ENCODE measurements around the gene OR2G6. TPM values are rescaled to one million over a fixed set of nuclear protein-coding genes. Genes with fewer than 3 reads are reported as not detected.
"Not testable (repeated sequence)": the region's sequence is repeated elsewhere in the genome, so short reads cannot be mapped to it uniquely, and the experiment has no call there.

OR2G6 gene
- total RNA-seq, result not detected
- polyA plus RNA-seq, result not detected
- long read RNA-seq, donor 1, result 0 reads
- long read RNA-seq, donor 2, result 0 reads
- long read RNA-seq, donor 3, result 0 reads
- long read RNA-seq, donor 4, result 0 reads
- long read RNA-seq, donor 5, result 0 reads

DNA sequence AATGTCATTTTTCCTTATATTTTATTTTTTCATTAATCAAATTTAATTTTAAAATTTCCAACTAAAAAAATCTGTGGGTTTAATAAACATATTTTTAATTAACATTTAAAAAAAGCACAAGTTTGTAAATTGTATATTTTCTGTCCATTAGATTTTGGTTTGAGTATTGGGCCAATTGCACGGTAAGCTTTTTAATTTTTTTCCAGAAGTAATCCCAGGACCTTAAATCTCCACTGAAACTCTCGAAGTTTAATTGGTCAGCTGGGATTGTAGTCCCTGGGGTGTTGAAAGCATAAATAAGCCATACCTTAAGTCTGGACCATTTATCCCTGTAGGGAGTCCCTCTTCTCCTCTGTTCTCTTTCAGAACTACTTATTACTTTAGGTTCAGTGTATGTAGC lies at the start of gene OR2G6:
OR2G6 (plus strand) TSS at position 301 of the 400 bp plus-strand sequence. CDS start 13,574 bp downstream, outside the sequence.
- not testable (repeated sequence) for H3K27me3 ChIP-seq (ENCODE audit: control insufficient read depth in 3 of 3, insufficient read depth in 3 of 3, low read length in 2 of 3); DNase-seq; H3K36me3 ChIP-seq (ENCODE audit: control insufficient read depth in 4 of 4, insufficient read depth in 4 of 4, low read length in 4 of 4); H3K4me3 ChIP-seq; H3K4me1 ChIP-seq (ENCODE audit: control insufficient read depth in 5 of 5, insufficient read depth in 5 of 5, low read length in 5 of 5); H3K9ac ChIP-seq (ENCODE audit: insufficient read depth in 1 of 2, low read length in 2 of 2); ATAC-seq (ENCODE audit: insufficient read depth, low FRiP score); H3K9me3 ChIP-seq (ENCODE audit: control insufficient read depth in 4 of 4, insufficient read depth in 3 of 4, low read length in 3 of 4); H3K27ac ChIP-seq (ENCODE audit: low read depth in 1 of 2, low read length in 1 of 2)
- no CpG with 5 or more reads among the region's 2 CpGs for WGBS, 2 donors

DNA sequence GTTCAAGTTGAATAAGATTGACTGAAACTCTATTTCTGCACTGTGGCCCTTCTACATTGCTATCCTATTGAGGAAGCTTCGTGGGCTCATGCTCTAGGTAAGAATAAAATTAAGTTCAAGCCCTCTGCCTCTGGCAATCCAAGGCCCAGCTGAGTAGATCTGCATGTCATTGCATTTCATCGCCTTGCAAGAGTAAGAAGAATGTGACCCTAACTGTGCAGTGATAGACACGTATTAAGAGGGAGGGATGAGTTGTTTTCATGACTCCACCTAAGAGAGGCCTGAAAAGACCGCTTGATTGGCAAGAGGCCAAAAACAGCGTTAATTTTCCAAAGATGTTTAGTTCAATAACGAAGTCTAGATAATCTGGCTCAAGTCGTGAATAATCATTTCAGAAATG lies 48.8 kb upstream of the OR2G6 start:
- H3K9me3 ChIP-seq (ENCODE audit: control insufficient read depth in 4 of 4, insufficient read depth in 3 of 4, low read length in 3 of 4); H3K27me3 ChIP-seq (ENCODE audit: control insufficient read depth in 3 of 3, insufficient read depth in 3 of 3, low read length in 2 of 3); DNase-seq; H3K9ac ChIP-seq (ENCODE audit: insufficient read depth in 1 of 2, low read length in 2 of 2); H3K27ac ChIP-seq (ENCODE audit: low read depth in 1 of 2, low read length in 1 of 2); H3K36me3 ChIP-seq (ENCODE audit: control insufficient read depth in 4 of 4, insufficient read depth in 4 of 4, low read length in 4 of 4); H3K4me1 ChIP-seq (ENCODE audit: control insufficient read depth in 5 of 5, insufficient read depth in 5 of 5, low read length in 5 of 5); ATAC-seq (ENCODE audit: insufficient read depth, low FRiP score); H3K4me3 ChIP-seq: not testable (repeated sequence)
- WGBS, 2 donors, result 73 to 84% methylated on average over 7 of the region's 7 CpGs

DNA sequence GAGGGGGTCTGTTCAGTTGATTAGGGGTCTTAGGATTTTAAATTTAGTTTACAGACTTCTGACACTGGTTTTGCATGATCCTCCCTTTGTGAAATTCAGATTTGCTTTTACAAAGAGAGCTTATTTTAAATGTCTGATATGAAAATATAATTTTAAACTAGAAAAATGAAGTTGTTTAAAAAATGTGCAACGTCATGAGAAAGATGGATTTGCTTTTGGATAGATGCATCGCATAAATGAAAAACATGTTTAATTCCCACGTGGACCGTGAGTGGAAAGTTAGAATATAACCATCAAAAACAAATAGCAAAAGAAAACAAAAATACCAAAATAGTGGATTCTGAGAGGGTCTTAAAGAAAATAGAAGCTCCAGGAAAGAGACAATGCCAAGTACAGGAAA lies 36.7 kb upstream of the OR2G6 start:
- ATAC-seq (ENCODE audit: insufficient read depth, low FRiP score), result no peak
- Histone ChIP-seq H3K4me1 (ENCODE audit: control insufficient read depth in 5 of 5, insufficient read depth in 5 of 5, low read length in 5 of 5) (no peaks in the 10 kb centered on the region), H3K27ac (ENCODE audit: low read depth in 1 of 2, low read length in 1 of 2) (no peak overlapping the region), H3K9me3 (ENCODE audit: control insufficient read depth in 4 of 4, insufficient read depth in 3 of 4, low read length in 3 of 4) (no peaks in the 10 kb centered on the region), H3K27me3 (ENCODE audit: control insufficient read depth in 3 of 3, insufficient read depth in 3 of 3, low read length in 2 of 3) (no peaks in the 10 kb centered on the region), H3K4me3 (no peak overlapping the region), H3K36me3 (ENCODE audit: control insufficient read depth in 4 of 4, insufficient read depth in 4 of 4, low read length in 4 of 4) (no peaks in the 10 kb centered on the region), H3K9ac (ENCODE audit: insufficient read depth in 1 of 2, low read length in 2 of 2) (no peak overlapping the region)
- no peak for DNase-seq
- TF ChIP-seq, protein P1, sequence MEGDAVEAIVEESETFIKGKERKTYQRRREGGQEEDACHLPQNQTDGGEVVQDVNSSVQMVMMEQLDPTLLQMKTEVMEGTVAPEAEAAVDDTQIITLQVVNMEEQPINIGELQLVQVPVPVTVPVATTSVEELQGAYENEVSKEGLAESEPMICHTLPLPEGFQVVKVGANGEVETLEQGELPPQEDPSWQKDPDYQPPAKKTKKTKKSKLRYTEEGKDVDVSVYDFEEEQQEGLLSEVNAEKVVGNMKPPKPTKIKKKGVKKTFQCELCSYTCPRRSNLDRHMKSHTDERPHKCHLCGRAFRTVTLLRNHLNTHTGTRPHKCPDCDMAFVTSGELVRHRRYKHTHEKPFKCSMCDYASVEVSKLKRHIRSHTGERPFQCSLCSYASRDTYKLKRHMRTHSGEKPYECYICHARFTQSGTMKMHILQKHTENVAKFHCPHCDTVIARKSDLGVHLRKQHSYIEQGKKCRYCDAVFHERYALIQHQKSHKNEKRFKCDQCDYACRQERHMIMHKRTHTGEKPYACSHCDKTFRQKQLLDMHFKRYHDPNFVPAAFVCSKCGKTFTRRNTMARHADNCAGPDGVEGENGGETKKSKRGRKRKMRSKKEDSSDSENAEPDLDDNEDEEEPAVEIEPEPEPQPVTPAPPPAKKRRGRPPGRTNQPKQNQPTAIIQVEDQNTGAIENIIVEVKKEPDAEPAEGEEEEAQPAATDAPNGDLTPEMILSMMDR (IDR thresholded peaks at IDR 0.05; ENCODE audit: control extremely low read depth, extremely low read depth), result no peak
- 86 to 93% methylated on average over 4 of the region's 4 CpGs for WGBS, 2 donors

DNA sequence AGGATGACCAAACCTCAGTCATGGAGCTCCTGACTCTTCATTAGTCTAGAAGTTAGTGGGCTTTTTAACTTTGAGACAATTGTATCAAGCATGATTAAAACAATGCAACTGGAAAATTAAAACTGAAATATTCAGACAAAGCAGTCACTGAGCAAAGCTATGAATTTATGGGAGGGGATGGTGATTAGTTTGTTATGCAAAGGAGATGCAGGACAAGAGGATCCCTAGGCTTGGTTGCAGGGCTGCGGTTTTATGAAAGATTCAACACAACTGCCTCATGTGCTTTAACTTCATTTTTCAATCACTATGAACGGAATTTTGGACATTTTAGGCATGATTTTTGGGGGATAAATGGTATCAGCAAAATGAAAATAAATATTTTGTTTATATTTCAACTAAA lies 35.8 kb upstream of the OR2G6 start:
- 58 to 85% methylated on average over 2 of the region's 2 CpGs for WGBS, 2 donors
- not testable (repeated sequence) for H3K4me3 ChIP-seq; H3K9me3 ChIP-seq (ENCODE audit: control insufficient read depth in 4 of 4, insufficient read depth in 3 of 4, low read length in 3 of 4); ATAC-seq (ENCODE audit: insufficient read depth, low FRiP score); H3K4me1 ChIP-seq (ENCODE audit: control insufficient read depth in 5 of 5, insufficient read depth in 5 of 5, low read length in 5 of 5); H3K27ac ChIP-seq (ENCODE audit: low read depth in 1 of 2, low read length in 1 of 2); H3K9ac ChIP-seq (ENCODE audit: insufficient read depth in 1 of 2, low read length in 2 of 2); DNase-seq; H3K27me3 ChIP-seq (ENCODE audit: control insufficient read depth in 3 of 3, insufficient read depth in 3 of 3, low read length in 2 of 3); H3K36me3 ChIP-seq (ENCODE audit: control insufficient read depth in 4 of 4, insufficient read depth in 4 of 4, low read length in 4 of 4)

DNA sequence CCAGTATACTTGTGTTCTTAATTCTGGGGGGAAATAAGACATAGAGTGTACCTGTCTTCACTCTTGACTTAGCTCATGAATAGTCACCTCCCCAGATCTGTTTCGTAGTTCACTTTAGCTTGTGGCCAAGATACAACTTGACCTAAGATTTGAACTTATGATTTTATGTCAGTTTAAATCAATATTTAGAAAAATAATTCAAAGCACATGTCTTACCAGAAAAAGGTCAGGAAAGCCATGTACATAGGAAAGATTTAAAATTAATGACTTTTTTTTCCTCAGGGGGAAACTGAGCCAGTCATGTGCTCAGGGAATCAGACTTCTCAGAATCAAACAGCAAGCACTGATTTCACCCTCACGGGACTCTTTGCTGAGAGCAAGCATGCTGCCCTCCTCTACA lies 34.8 kb upstream of the OR2G6 start, which contains the start of gene OR2T3:
OR2T3 (plus strand) TSS at position 301 of the 400 bp plus-strand sequence; CDS start at position 301, 0 bp downstream.
- H3K36me3 ChIP-seq (ENCODE audit: control insufficient read depth in 4 of 4, insufficient read depth in 4 of 4, low read length in 4 of 4); H3K9me3 ChIP-seq (ENCODE audit: control insufficient read depth in 4 of 4, insufficient read depth in 3 of 4, low read length in 3 of 4); H3K4me1 ChIP-seq (ENCODE audit: control insufficient read depth in 5 of 5, insufficient read depth in 5 of 5, low read length in 5 of 5); DNase-seq; H3K27me3 ChIP-seq (ENCODE audit: control insufficient read depth in 3 of 3, insufficient read depth in 3 of 3, low read length in 2 of 3); ATAC-seq (ENCODE audit: insufficient read depth, low FRiP score); H3K9ac ChIP-seq (ENCODE audit: insufficient read depth in 1 of 2, low read length in 2 of 2); H3K4me3 ChIP-seq; H3K27ac ChIP-seq (ENCODE audit: low read depth in 1 of 2, low read length in 1 of 2): not testable (repeated sequence)
- 81 to 90% methylated on average over 1 to 2 of the region's 2 CpGs for WGBS, 2 donors

DNA sequence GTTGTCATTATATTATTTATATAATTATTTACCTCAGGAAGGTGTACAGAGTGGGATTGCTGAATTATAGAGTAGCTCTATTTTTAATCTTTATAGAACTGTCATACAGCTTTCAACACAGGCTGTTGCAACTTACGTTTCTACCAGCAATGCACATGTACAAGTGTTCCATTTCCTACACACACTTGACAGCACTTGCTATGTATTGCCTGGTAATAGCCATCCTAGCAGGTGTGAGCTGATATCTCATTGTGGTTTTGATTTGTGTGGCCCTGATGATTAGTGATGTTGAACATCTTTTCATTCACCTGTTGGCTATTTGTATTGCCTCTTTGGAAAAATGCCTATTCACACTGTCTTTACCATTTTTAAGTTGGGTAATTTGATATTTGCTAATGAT lies 32.2 kb upstream of the OR2G6 start:
- H3K27me3 ChIP-seq (ENCODE audit: control insufficient read depth in 3 of 3, insufficient read depth in 3 of 3, low read length in 2 of 3); DNase-seq; H3K9me3 ChIP-seq (ENCODE audit: control insufficient read depth in 4 of 4, insufficient read depth in 3 of 4, low read length in 3 of 4); H3K4me1 ChIP-seq (ENCODE audit: control insufficient read depth in 5 of 5, insufficient read depth in 5 of 5, low read length in 5 of 5); H3K9ac ChIP-seq (ENCODE audit: insufficient read depth in 1 of 2, low read length in 2 of 2); ATAC-seq (ENCODE audit: insufficient read depth, low FRiP score); H3K36me3 ChIP-seq (ENCODE audit: control insufficient read depth in 4 of 4, insufficient read depth in 4 of 4, low read length in 4 of 4); H3K4me3 ChIP-seq; H3K27ac ChIP-seq (ENCODE audit: low read depth in 1 of 2, low read length in 1 of 2): not testable (repeated sequence)
- no CpG with 5 or more reads among the region's 1 CpG for whole genome bisulfite sequencing, 2 donors

DNA sequence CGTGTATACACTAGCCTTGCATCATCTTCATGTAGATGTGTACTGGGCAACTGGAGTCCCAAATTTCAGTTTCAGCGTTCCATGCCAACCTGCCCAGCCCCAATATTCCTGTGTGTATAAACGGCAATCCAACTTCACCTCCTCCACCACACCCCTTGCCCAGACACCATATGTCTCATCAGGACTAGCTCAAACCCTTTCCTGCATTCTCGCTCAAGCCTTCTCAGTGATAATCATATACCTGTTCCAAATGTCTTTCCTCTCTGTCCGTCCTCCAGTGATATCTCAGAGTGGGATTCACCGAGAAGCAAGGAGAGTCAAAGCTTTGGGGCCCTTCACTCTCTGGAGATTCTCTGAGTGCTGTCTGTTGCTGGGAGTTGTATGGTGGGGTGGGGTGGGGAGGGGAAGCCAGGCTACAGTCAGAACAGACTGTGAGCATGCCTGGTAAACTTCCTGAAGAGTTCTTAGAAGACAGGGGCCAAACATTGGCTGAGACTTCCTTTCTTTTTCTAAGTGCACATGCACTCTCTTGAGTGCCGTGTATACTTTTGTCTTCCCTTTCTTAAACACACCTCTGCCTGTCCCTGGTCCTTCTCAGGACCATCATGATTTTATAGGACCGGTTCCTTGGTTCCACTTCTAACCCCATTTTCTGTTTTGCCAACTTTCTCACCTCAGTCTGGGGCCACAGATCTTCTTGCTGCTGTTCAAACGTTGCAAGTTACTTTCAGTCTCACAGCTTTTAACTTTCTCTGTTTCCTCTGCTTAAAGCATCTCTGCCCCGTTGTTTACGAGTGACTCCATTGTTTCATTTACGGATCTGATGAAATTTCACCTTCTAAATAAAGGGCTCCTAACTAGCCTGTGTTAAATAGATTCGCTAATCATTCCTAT lies 25.9 kb upstream of the OR2G6 start:
- not testable (repeated sequence) for H3K9ac ChIP-seq (ENCODE audit: insufficient read depth in 1 of 2, low read length in 2 of 2); H3K27me3 ChIP-seq (ENCODE audit: control insufficient read depth in 3 of 3, insufficient read depth in 3 of 3, low read length in 2 of 3); H3K27ac ChIP-seq (ENCODE audit: low read depth in 1 of 2, low read length in 1 of 2); H3K36me3 ChIP-seq (ENCODE audit: control insufficient read depth in 4 of 4, insufficient read depth in 4 of 4, low read length in 4 of 4); H3K4me3 ChIP-seq; H3K4me1 ChIP-seq (ENCODE audit: control insufficient read depth in 5 of 5, insufficient read depth in 5 of 5, low read length in 5 of 5); H3K9me3 ChIP-seq (ENCODE audit: control insufficient read depth in 4 of 4, insufficient read depth in 3 of 4, low read length in 3 of 4); ATAC-seq (ENCODE audit: insufficient read depth, low FRiP score); DNase-seq
- 61 to 62% methylated on average over 13 of the region's 13 CpGs for WGBS, 2 donors

Measured in lung (tissue), 16 donors.